Gastrocnemius medialis (tissue), 4 donors: ENCODE measurements around the gene DLD. TPM values are rescaled to one million over a fixed set of nuclear protein-coding genes. Genes with fewer than 3 reads are reported as not detected.

Experiments used
- ATAC-seq, 2 donors: fragments of 150-250 bp; one replicate each; pipeline ENCODE4 v1.9.1; 2016
- DNase-seq, 2 donors: peaks; one replicate each; pipeline ENCODE4 v3.0.0-alpha.2; 2019
- H3K27ac ChIP-seq, 4 donors: fragments of 200-600 bp; sonication (generic); 1 replicate in 1 of 4; 2 replicates in 3 of 4; pipeline ENCODE4 v1.5.1; 2016 to 2018; ENCODE audit warnings: mild to moderate bottlenecking in 2 of 4, moderate library complexity in 1 of 4
- H3K27me3 ChIP-seq, 3 donors: fragments of 200-600 bp; sonication (generic) in 2 of 3; 1 replicate in 1 of 3; 2 replicates in 2 of 3; pipeline versions ENCODE4 v1.5.1 to v1.6.0; 2016 to 2019; ENCODE audit warnings: mild to moderate bottlenecking in 1 of 3, moderate library complexity in 1 of 3
- H3K36me3 ChIP-seq, 2 donors: fragments of 200-600 bp; sonication (generic) in 1 of 2; one replicate each; pipeline ENCODE4 v1.5.1; 2017 to 2018
- H3K4me1 ChIP-seq, 2 donors: fragments of 200-600 bp; sonication (generic) in 1 of 2; one replicate each; pipeline ENCODE4 v1.5.1; 2016 to 2017; ENCODE audit warnings: mild to moderate bottlenecking in 2 of 2
- H3K4me3 ChIP-seq, 4 donors: fragments of 200-600 bp; sonication (generic) in 3 of 4; 1 replicate in 1 of 4; 2 replicates in 3 of 4; pipeline ENCODE4 v1.5.1; 2016 to 2019; ENCODE audit warnings: mild to moderate bottlenecking in 2 of 4
- H3K9me3 ChIP-seq, 3 donors: fragments of 200-600 bp; sonication (generic) in 2 of 3; 1 replicate in 1 of 3; 2 replicates in 2 of 3; pipeline ENCODE4 v1.5.1; 2016 to 2019
- CTCF ChIP-seq, 5 experiments: fragments of 450-650 bp in 3 of 5; fragments of 200-600 bp in 2 of 5; sonication (generic) in 2 of 5; IDR thresholded peaks in 4 of 5; conservative IDR thresholded peaks in 1 of 5; 1 replicate in 4 of 5; 2 replicates in 1 of 5; pipeline ENCODE4 v1.5.1; 2016 to 2019; ENCODE audit warnings: antibody characterized with exemption in 5 of 5, mild to moderate bottlenecking in 3 of 5, moderate library complexity in 3 of 5
- POLR2A ChIP-seq, 2 donors: fragments of 450-650 bp; IDR thresholded peaks; one replicate each; pipeline ENCODE4 v1.6.1; 2017; ENCODE audit warnings: antibody characterized with exemption in 2 of 2, mild to moderate bottlenecking in 2 of 2, moderate library complexity in 2 of 2
- in situ Hi-C, 4 donors: fragments of 200-750 bp; cut with MboI; loops; one replicate each; pipeline versions ENCODE4 v1.15.0 to v1.8.0; 2017; ENCODE audit warnings: low sequenced_read_pairs in 4 of 4
- intact Hi-C: fragments of 100-400 bp; cut with DNase I; formaldehyde crosslinking; loops from one replicate; pipeline ENCODE4 v1.15.1; 2023; ENCODE audit warnings: low total_unique reads
- total RNA-seq, 4 donors: library from RNA; depleted of rRNA; stranded (reverse); fragments of >200 nt; gene quantifications; one replicate each; pipeline versions ENCODE4 v1.1.0 to v1.2.3, GENCODE V29; 2016

The DLD gene
- total RNA-seq, 4 donors from 2014 or later, result 110 to 157 (median 146) TPM

- no peaks in the 10 kb centered on the region for H3K9me3 ChIP-seq
- DNase-seq, result no peak
- no peaks in the 10 kb centered on the region for H3K4me1 ChIP-seq
- intact Hi-C loops (no loop called here), in situ Hi-C loops (loop anchor here in 3 of 4 donors (25.0 kb wide), 3 partner anchors 269 to 406 kb away; partner anchors contain the start of genes LAMB4 (in 2 of the 3) and GPR22 (in 1 of the 3))
- no peak overlapping the region for H3K27ac ChIP-seq
- H3K27me3 ChIP-seq, result no peaks in the 10 kb centered on the region
- H3K36me3 ChIP-seq, result no peaks in the 10 kb centered on the region
- no peak for ATAC-seq
- TF ChIP-seq POLR2A (IDR thresholded peaks at IDR 0.05) (no peak), CTCF (IDR thresholded peaks at IDR 0.05 in 4 of 5, conservative IDR thresholded peaks at IDR 0.05 in 1 of 5) (no peak)
- no peak overlapping the region for H3K4me3 ChIP-seq
Observed at GRCh38 chr7:107867858-107868466, 23.0 kb upstream of the DLD start.

GRCh38 chr7:107870427-107871000 lies 20.5 kb upstream of the DLD start:
- intact Hi-C loops (no loop called here), in situ Hi-C loops (loop anchor here (5.0 to 25.0 kb wide), 6 partner anchors 123 to 408 kb away; partner anchors contain the start of genes CBLL1 (in 2 of the 4), LAMB4 (in 2 of the 4) and GPR22 (in 1 of the 4))
- DNase-seq (no peak), ATAC-seq (no peak)
- Histone ChIP-seq H3K9me3 (no peaks in the 10 kb centered on the region), H3K27me3 (no peaks in the 10 kb centered on the region), H3K4me1 (no peaks in the 10 kb centered on the region), H3K4me3 (no peak overlapping the region), H3K36me3 (no peaks in the 10 kb centered on the region), H3K27ac (no peak overlapping the region)
- TF ChIP-seq POLR2A (IDR thresholded peaks at IDR 0.05) (no peak), CTCF (IDR thresholded peaks at IDR 0.05 in 4 of 5, conservative IDR thresholded peaks at IDR 0.05 in 1 of 5) (no peak)

GRCh38 chr7:107874111-107874510 lies 16.9 kb upstream of the DLD start:
- no peak for DNase-seq
- no peak overlapping the region for H3K27ac ChIP-seq
- no peak for TF ChIP-seq CTCF (IDR thresholded peaks at IDR 0.05 in 4 of 5, conservative IDR thresholded peaks at IDR 0.05 in 1 of 5)
- no peak for TF ChIP-seq POLR2A (IDR thresholded peaks at IDR 0.05)
- no peaks in the 10 kb centered on the region for H3K9me3 ChIP-seq
- H3K36me3 ChIP-seq, result no peaks in the 10 kb centered on the region
- H3K27me3 ChIP-seq, result no peaks in the 10 kb centered on the region
- intact Hi-C loops (loop anchor here (1.0 to 2.0 kb wide), 2 partner anchors 29 to 131 kb away; no protein-coding TSS in a partner anchor), in situ Hi-C loops (loop anchor here (5.0 to 25.0 kb wide), 6 partner anchors 127 to 412 kb away; partner anchors contain the start of genes CBLL1 (in 2 of the 4), LAMB4 (in 2 of the 4) and GPR22 (in 1 of the 4))
- no peak for ATAC-seq
- H3K4me1 ChIP-seq, result no peaks in the 10 kb centered on the region
- no peak overlapping the region for H3K4me3 ChIP-seq

- intact Hi-C loops (loop anchor here (1.0 to 5.0 kb wide), 4 partner anchors 30 to 413 kb away; no protein-coding TSS in a partner anchor), in situ Hi-C loops (loop anchor here (5.0 to 25.0 kb wide), 9 partner anchors 128 to 713 kb away; partner anchors contain the start of genes CBLL1 (in 3 of the 4), BCAP29 (in 2 of the 4), GPR22 (in 2 of the 4) and LAMB4 (in 2 of the 4))
- TF ChIP-seq POLR2A (IDR thresholded peaks at IDR 0.05) (no peak), CTCF (IDR thresholded peaks at IDR 0.05 in 4 of 5, conservative IDR thresholded peaks at IDR 0.05 in 1 of 5) (peak; percentile 47 to 76 (median 69))
- H3K27me3 ChIP-seq, result no peaks in the 10 kb centered on the region
- H3K36me3 ChIP-seq, result no peaks in the 10 kb centered on the region
- H3K4me1 ChIP-seq, result no peaks in the 10 kb centered on the region
- ATAC-seq, result peak; percentile 92 to 95
- no peak overlapping the region for H3K27ac ChIP-seq
- H3K4me3 ChIP-seq, result no peak overlapping the region
- DNase-seq, result peak; percentile 26 to 43
- H3K9me3 ChIP-seq, result no peaks in the 10 kb centered on the region
Observed at GRCh38 chr7:107874605-107875446, 16.2 kb upstream of the DLD start.
